ENCODE measurements around the gene WASF2. TPM values are rescaled to one million over a fixed set of nuclear protein-coding genes. Genes with fewer than 3 reads are reported as not detected.

The WASF2 gene
- total RNA-seq, 6 experiments from 2014 or later = 18.4 to 38.1 (median 26.5) TPM

DNA sequence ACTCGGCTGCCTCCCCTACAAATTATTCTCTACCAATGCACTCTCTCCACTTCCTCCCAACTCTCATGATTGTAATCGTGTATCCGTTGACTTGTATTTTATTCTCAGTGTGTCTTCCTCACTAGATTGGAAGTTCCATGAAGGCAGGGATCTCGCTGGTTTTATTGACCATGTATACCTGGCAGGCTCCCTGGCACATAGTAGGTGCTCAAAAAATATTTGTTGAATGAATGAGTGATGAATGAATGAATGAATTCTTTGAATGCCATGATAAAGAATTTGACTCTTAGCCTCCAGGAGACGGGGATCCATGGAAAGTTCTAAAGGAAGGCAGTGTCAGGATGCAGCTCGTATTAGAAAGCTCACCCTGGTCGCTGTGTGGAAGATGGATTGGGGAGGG, 28.8 kb upstream of the WASF2 start:
- no peaks in the 10 kb centered on the region for H3K27me3 ChIP-seq
- peaks cover 0 to 10% (median 2%) of the 10 kb centered on the region in 4 donors for H3K4me1 ChIP-seq
- no peaks in the 10 kb centered on the region for H3K36me3 ChIP-seq
- no peak for TF ChIP-seq CTCF (IDR thresholded peaks at IDR 0.05)
- TF ChIP-seq POLR2A (IDR thresholded peaks at IDR 0.05) = no peak
- DNase-seq (no peak), ATAC-seq (no peak)
- no peak overlapping the region for H3K4me3 ChIP-seq
- intact Hi-C loops (cut with DNase I) = no loop called here
- H3K27ac ChIP-seq = no peak overlapping the region
- 92% methylated on average over 6 of the region's 7 CpGs for WGBS (ENCODE audit: insufficient coverage, low coverage, low lambda C conversion rate, missing lambda C conversion rate)
- no peaks in the 10 kb centered on the region for H3K9me3 ChIP-seq

DNA sequence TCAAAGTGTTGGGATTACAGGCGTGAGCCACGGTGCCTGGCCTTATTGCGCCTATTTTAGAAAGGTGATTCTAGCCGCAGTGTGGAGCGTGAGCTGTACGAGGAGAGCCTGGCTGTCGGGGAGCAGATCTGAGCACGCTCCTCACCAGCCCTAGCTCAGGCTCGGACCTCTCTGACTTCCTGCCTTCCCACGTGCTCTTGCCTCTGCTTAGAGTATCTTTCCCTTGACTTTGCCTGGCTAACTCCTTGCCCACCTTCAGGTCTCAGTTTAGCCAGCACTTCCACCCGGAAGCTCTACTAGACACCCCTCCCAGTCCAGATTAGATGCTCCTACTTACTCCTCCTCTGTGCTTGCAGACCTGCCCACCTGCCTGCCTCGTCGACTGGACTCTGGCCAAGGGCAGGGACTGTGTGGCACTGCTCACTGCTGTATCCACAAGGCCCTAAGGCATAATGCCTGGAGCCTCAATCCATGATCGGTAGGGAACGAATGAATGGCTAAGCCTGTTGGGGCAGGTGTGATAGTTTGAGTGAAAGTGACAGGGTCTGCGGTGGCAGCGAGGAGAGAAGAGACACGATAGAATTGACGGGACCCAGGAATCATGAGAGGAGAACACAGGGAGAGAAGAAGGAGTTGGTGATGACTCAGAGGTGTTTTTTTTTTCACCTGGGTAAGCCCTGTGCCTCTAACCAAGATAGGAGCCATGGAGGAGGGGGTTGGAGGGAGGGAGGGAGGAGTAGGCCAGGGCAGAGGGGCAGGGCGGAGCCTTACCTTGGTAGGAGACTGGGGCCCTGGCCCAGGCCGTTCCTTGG, 28.1 kb upstream of the WASF2 start:
- Histone ChIP-seq H3K36me3 (no peaks in the 10 kb centered on the region), H3K27ac (no peak overlapping the region), H3K9me3 (no peaks in the 10 kb centered on the region), H3K27me3 (no peaks in the 10 kb centered on the region), H3K4me3 (no peak overlapping the region), H3K4me1 (peaks cover 0 to 10% (median 2%) of the 10 kb centered on the region in 4 donors)
- no peak for ATAC-seq
- TF ChIP-seq CTCF (IDR thresholded peaks at IDR 0.05) (no peak), POLR2A (IDR thresholded peaks at IDR 0.05) (no peak)
- WGBS (ENCODE audit: insufficient coverage, low coverage, low lambda C conversion rate, missing lambda C conversion rate) = 74% methylated on average over 9 of the region's 21 CpGs
- intact Hi-C loops (cut with DNase I) = no loop called here
- no peak for DNase-seq

DNA sequence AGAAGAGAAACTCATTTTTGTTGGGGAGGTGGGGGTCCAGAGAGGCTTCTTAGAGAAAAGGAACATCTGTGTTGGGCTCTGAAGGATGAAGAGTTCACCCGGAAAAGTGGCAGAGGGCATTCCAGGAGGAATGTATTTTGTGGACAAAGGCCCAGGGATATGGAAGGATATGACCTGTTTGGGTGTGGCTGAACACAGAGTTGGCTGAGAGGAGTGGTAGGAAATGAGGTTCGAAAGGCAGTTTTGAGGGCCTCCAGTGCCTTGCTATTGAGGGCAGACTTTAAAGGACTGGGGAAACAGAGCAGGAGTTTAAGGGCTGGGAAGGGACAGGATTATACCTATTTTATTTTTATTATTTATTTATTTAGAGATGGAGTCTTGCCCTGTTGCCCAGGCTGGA, 27.3 kb upstream of the WASF2 start:
- ATAC-seq (no peak), DNase-seq (no peak)
- H3K4me3 ChIP-seq = no peak overlapping the region
- no peak for TF ChIP-seq POLR2A (IDR thresholded peaks at IDR 0.05)
- no peak for TF ChIP-seq CTCF (IDR thresholded peaks at IDR 0.05)
- no peaks in the 10 kb centered on the region for H3K36me3 ChIP-seq
- H3K27ac ChIP-seq = no peak overlapping the region
- no peaks in the 10 kb centered on the region for H3K27me3 ChIP-seq
- H3K4me1 ChIP-seq = peaks cover 0 to 10% (median 2%) of the 10 kb centered on the region in 4 donors
- WGBS (ENCODE audit: insufficient coverage, low coverage, low lambda C conversion rate, missing lambda C conversion rate) = 93% methylated on average over 2 of the region's 2 CpGs
- intact Hi-C loops (cut with DNase I) = no loop called here
- no peaks in the 10 kb centered on the region for H3K9me3 ChIP-seq

DNA sequence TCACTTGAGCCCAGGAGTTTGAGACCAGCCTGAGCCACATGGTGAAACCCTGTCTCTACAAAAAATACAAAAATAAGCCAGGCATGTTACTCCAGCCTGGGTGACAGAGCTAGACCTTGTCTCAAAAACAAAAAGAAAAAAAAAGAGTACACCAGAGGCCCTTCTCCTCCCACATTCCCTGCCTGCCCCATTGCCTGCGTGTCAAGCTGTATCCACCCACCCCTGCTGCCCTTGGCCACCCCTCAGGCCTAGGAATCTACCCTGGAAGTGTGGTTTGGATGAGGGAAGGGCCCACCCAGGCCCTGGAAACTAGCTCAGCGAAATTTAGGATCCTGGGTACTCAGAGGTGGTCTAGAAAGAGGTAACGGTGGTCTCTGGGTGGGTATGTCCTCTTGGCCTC, 25.7 kb upstream of the WASF2 start:
- DNase-seq = no peak
- 93% methylated on average over 2 of the region's 3 CpGs for WGBS (ENCODE audit: insufficient coverage, low coverage, low lambda C conversion rate, missing lambda C conversion rate)

More for the DNA sequence above, 25.7 kb upstream of the WASF2 start:
- TF ChIP-seq POLR2A (IDR thresholded peaks at IDR 0.05) (no peak), CTCF (IDR thresholded peaks at IDR 0.05) (no peak)
- H3K27ac ChIP-seq = no peak overlapping the region
- H3K36me3 ChIP-seq = no peaks in the 10 kb centered on the region
- no peaks in the 10 kb centered on the region for H3K27me3 ChIP-seq
- H3K9me3 ChIP-seq = no peaks in the 10 kb centered on the region
- no peak overlapping the region for H3K4me3 ChIP-seq
- no peak for ATAC-seq
- H3K4me1 ChIP-seq = peaks cover 0 to 6% (median 2%) of the 10 kb centered on the region in 4 donors
- intact Hi-C loops (cut with DNase I) = no loop called here

Measured in right lobe of liver (tissue), 6 donors.